ENCODE results near the gene WDR7. TPM values are rescaled to one million over a fixed set of nuclear protein-coding genes. Genes with fewer than 3 reads are reported as not detected.

WDR7 gene
- total RNA-seq, 2 experiments from 2014 or later: 28.8 to 30.5 TPM

DNA sequence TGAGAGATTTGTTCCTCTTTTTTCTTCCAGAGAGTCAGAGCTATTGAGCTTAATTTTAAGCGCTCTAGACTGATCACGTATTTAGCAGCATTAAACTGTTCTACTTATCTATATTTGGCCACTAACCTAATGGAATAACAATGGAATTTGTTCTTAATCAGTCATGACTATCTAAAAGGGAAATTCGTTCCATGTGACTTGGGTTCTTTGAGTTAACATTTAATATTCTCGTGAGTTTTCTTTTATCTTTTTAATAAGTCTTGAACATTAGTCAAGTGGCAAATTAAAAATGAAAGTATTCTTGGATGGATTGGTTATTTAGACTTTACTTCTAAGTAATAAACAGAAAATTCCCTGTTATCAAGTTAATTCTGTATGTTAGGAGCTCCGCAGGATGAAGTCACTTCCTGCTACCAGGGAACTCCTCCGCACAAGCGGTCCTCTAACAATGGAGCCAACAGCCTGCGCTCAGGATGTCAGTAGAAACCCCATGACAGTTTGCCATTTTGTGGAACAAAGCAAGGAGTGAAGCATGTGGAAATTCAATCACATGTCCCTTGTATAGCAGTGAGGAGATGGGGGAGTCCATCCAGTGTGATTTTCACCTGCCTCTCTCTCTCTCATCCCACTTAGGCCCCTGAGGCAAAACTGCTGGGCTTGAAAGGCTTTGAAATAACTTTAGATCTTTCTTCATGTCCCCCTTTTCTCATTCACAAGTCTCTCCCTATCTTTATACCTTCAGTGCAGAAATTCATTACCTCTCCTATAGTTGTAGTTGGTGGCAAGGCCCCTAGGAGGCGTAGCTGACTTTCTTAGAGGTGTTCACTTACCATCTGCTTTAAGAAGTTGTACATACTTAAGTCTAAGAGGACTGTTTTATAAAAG, 138.1 kb downstream of the WDR7 start:
- ChIA-PET CTCF (interaction anchor here (1.1 to 1.5 kb wide), 2 partner anchors 9 to 17 kb away, joined by 3 read pairs; no protein-coding TSS in a partner anchor), POLR2A (no interaction called here)
- Mint-ChIP-seq H3K4me1 (ENCODE audit: low read depth) (no peaks in the 10 kb centered on the region), H3K4me3 (no peak overlapping the region), H3K36me3 (ENCODE audit: low read depth) (peaks cover 56% of the 10 kb centered on the region), H3K27ac (no peak overlapping the region), H3K27me3 (no peaks in the 10 kb centered on the region), H3K9me3 (no peaks in the 10 kb centered on the region)
- Histone ChIP-seq H3K27ac (ENCODE audit: low read depth in 1 of 2, low read length in 2 of 2) (no peak overlapping the region), H3K4me3 (ENCODE audit: low read length) (no peak overlapping the region), H3K4me1 (ENCODE audit: insufficient read depth, low read length) (no peaks in the 10 kb centered on the region), H3K36me3 (ENCODE audit: insufficient read depth, low read length) (peaks cover 16% of the 10 kb centered on the region), H3K9me3 (ENCODE audit: control insufficient read depth in 1 of 2, insufficient read depth in 1 of 2, low read length in 2 of 2) (no peaks in the 10 kb centered on the region), H3K27me3 (ENCODE audit: control insufficient read depth in 1 of 2, insufficient read depth in 2 of 2, low read length in 2 of 2) (no peaks in the 10 kb centered on the region)
- intact Hi-C loops (cut with DNase I, micrococcal nuclease): no loop called here
- no peak for ATAC-seq (ENCODE audit: poor library complexity)
- TF ChIP-seq, protein P1, sequence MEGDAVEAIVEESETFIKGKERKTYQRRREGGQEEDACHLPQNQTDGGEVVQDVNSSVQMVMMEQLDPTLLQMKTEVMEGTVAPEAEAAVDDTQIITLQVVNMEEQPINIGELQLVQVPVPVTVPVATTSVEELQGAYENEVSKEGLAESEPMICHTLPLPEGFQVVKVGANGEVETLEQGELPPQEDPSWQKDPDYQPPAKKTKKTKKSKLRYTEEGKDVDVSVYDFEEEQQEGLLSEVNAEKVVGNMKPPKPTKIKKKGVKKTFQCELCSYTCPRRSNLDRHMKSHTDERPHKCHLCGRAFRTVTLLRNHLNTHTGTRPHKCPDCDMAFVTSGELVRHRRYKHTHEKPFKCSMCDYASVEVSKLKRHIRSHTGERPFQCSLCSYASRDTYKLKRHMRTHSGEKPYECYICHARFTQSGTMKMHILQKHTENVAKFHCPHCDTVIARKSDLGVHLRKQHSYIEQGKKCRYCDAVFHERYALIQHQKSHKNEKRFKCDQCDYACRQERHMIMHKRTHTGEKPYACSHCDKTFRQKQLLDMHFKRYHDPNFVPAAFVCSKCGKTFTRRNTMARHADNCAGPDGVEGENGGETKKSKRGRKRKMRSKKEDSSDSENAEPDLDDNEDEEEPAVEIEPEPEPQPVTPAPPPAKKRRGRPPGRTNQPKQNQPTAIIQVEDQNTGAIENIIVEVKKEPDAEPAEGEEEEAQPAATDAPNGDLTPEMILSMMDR (IDR thresholded peaks at IDR 0.05): no peak
- peak in 3 of 14 experiments; percentile 5 to 15 (median 15) for DNase-seq

DNA sequence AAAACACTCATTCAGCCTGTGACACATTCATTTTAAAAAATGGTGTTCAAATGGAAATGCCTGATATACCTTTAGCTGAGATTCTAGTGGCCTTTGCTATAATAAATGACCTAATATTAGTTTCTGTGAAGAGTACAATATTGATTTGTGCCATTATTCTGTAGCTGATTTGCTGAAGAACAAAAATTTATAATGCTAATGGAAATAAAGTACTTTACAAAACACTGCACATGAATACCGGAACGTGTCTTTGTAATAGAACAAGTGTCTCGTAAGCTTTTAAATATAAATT, 138.7 kb downstream of the WDR7 start:
- intact Hi-C loops (cut with DNase I, micrococcal nuclease): loop anchor here in 1 of 2 experiments (5.0 kb wide), 1 partner anchor 772 kb away; no protein-coding TSS in a partner anchor
- no peaks in the 10 kb centered on the region for H3K4me1 Mint-ChIP-seq (ENCODE audit: low read depth)
- no peaks in the 10 kb centered on the region for H3K9me3 ChIP-seq (ENCODE audit: control insufficient read depth in 1 of 2, insufficient read depth in 1 of 2, low read length in 2 of 2)
- H3K4me1 ChIP-seq (ENCODE audit: insufficient read depth, low read length): no peaks in the 10 kb centered on the region
- H3K9me3 Mint-ChIP-seq: no peaks in the 10 kb centered on the region
- peaks cover 16% of the 10 kb centered on the region for H3K36me3 ChIP-seq (ENCODE audit: insufficient read depth, low read length)
- H3K36me3 Mint-ChIP-seq (ENCODE audit: low read depth): peaks cover 54% of the 10 kb centered on the region
- H3K27me3 ChIP-seq (ENCODE audit: control insufficient read depth in 1 of 2, insufficient read depth in 2 of 2, low read length in 2 of 2): no peaks in the 10 kb centered on the region
- ChIA-PET POLR2A (no interaction called here), CTCF (interaction anchor here (1.5 kb wide), 1 partner anchor 9 kb away, joined by 3 read pairs; no protein-coding TSS in a partner anchor)
- no peaks in the 10 kb centered on the region for H3K27me3 Mint-ChIP-seq
- no peak overlapping the region for H3K27ac Mint-ChIP-seq
- H3K4me3 ChIP-seq (ENCODE audit: low read length): no peak overlapping the region
- no peak for DNase-seq
- ATAC-seq (ENCODE audit: poor library complexity): no peak
- TF ChIP-seq, protein P1 (IDR thresholded peaks at IDR 0.05): no peak
- no peak overlapping the region for H3K27ac ChIP-seq (ENCODE audit: low read depth in 1 of 2, low read length in 2 of 2)
- H3K4me3 Mint-ChIP-seq: no peak overlapping the region

DNA sequence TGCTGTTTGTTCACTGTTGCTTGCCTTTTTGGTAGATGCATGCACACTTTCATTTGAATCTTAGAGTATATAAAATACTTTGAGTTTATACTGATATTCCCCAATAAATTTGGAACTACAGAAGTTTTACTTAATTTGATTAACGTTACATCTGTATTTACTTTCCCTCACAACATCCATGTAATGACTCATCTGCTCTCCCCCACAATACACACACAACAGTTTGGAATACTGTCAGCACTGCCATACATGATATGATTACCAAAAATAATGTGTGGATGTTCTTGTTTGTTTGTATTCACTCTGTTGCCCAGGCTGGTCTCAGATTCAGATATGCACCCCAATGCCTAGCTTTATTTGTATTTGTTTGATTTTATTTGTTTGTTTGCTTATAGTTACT, 144.2 kb downstream of the WDR7 start:
- no peaks in the 10 kb centered on the region for H3K9me3 Mint-ChIP-seq
- H3K4me1 Mint-ChIP-seq (ENCODE audit: low read depth): no peaks in the 10 kb centered on the region
- H3K36me3 Mint-ChIP-seq (ENCODE audit: low read depth): peaks cover 52% of the 10 kb centered on the region
- Histone ChIP-seq H3K9me3 (ENCODE audit: control insufficient read depth in 1 of 2, insufficient read depth in 1 of 2, low read length in 2 of 2) (no peaks in the 10 kb centered on the region), H3K4me3 (ENCODE audit: low read length) (no peak overlapping the region), H3K4me1 (ENCODE audit: insufficient read depth, low read length) (no peaks in the 10 kb centered on the region), H3K36me3 (ENCODE audit: insufficient read depth, low read length) (peaks cover 6% of the 10 kb centered on the region), H3K27ac (ENCODE audit: low read depth in 1 of 2, low read length in 2 of 2) (no peak overlapping the region), H3K27me3 (ENCODE audit: control insufficient read depth in 1 of 2, insufficient read depth in 2 of 2, low read length in 2 of 2) (no peaks in the 10 kb centered on the region)
- H3K4me3 Mint-ChIP-seq: no peak overlapping the region
- CTCF ChIA-PET: no interaction called here
- ATAC-seq (ENCODE audit: poor library complexity) (no peak), DNase-seq (no peak)
- POLR2A ChIA-PET: no interaction called here
- intact Hi-C loops (cut with DNase I, micrococcal nuclease): no loop called here
- H3K27me3 Mint-ChIP-seq: no peaks in the 10 kb centered on the region
- H3K27ac Mint-ChIP-seq: no peak overlapping the region
- TF ChIP-seq, protein P1 (IDR thresholded peaks at IDR 0.05): no peak
